Muscle of leg (tissue), 11 donors: ENCODE data around the gene C4B. TPM values are rescaled to one million over a fixed set of nuclear protein-coding genes. Genes with fewer than 3 reads are reported as not detected.
"Not testable (repeated sequence)": the region's sequence is repeated elsewhere in the genome, so short reads cannot be mapped to it uniquely, and the experiment has no call there.

Source experiments
- DNase-seq: peaks from one replicate; pipeline ENCODE4 v3.0.0; 2013
- H3K27ac ChIP-seq: one replicate; pipeline ENCODE4 v1.5.1; 2013; ENCODE audit warnings: mild to moderate bottlenecking, low read length, control low read depth
- H3K27me3 ChIP-seq: one replicate; pipeline ENCODE4 v1.6.1; 2013; ENCODE audit warnings: low read length; ENCODE audit not compliant: control insufficient read depth, insufficient read depth
- H3K36me3 ChIP-seq: one replicate; pipeline ENCODE4 v1.6.1; 2013; ENCODE audit warnings: low read length; ENCODE audit not compliant: control insufficient read depth, insufficient read depth
- H3K4me1 ChIP-seq: one replicate; pipeline ENCODE4 v1.6.1; 2013; ENCODE audit warnings: low read length; ENCODE audit not compliant: control insufficient read depth, insufficient read depth
- H3K4me3 ChIP-seq: one replicate; pipeline ENCODE4 v1.5.1; 2013; ENCODE audit warnings: low read length, control low read depth
- H3K9me3 ChIP-seq: replicated peaks from 2 replicates; pipeline ENCODE4 v1.6.1; 2013; ENCODE audit warnings: low read depth, low read length; ENCODE audit not compliant: control insufficient read depth
- WGBS: methylation state at CpG from one replicate; pipeline ENCODE4 v1.1.5; 2013; ENCODE audit warnings: missing lambda C conversion rate; ENCODE audit not compliant: insufficient coverage; 5-methylcytosine and 5-hydroxymethylcytosine counted together
- polyA plus RNA-seq, 8 donors: library from polyadenylated mRNA; unstranded; fragments of 120-200 nt; gene quantifications; one replicate each; pipeline versions ENCODE4 v1.2.1 to v1.2.3, GENCODE V29; 2013; ENCODE audit warnings: inconsistent platforms in 1 of 8, low replicate concordance in 1 of 8; ENCODE audit not compliant: insufficient read length in 8 of 8, insufficient read depth in 1 of 8
- total RNA-seq: library from RNA; stranded (reverse); fragments of 120-200 nt; gene quantifications from one replicate; pipeline ENCODE4 v1.2.4, GENCODE V29; 2013

C4B gene
- total and polyA plus RNA-seq, 9 donors: 9.5 to 32.1 (median 22.0) TPM

DNA sequence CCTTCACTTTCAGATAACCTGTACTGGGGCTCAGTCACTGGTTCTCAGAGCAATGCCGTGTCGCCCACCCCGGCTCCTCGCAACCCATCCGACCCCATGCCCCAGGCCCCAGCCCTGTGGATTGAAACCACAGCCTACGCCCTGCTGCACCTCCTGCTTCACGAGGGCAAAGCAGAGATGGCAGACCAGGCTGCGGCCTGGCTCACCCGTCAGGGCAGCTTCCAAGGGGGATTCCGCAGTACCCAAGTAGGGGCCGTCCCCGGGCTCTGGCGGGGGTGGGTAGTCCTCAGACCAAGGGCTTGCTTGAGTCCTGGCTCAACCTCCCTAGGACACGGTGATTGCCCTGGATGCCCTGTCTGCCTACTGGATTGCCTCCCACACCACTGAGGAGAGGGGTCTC lies 15.0 kb downstream of the C4B start:
- H3K4me1 ChIP-seq, H3K36me3 ChIP-seq, H3K27me3 ChIP-seq, H3K9me3 ChIP-seq, H3K4me3 ChIP-seq, DNase-seq, H3K27ac ChIP-seq: not testable (repeated sequence)
- 80% methylated on average over 2 of the region's 14 CpGs for WGBS

DNA sequence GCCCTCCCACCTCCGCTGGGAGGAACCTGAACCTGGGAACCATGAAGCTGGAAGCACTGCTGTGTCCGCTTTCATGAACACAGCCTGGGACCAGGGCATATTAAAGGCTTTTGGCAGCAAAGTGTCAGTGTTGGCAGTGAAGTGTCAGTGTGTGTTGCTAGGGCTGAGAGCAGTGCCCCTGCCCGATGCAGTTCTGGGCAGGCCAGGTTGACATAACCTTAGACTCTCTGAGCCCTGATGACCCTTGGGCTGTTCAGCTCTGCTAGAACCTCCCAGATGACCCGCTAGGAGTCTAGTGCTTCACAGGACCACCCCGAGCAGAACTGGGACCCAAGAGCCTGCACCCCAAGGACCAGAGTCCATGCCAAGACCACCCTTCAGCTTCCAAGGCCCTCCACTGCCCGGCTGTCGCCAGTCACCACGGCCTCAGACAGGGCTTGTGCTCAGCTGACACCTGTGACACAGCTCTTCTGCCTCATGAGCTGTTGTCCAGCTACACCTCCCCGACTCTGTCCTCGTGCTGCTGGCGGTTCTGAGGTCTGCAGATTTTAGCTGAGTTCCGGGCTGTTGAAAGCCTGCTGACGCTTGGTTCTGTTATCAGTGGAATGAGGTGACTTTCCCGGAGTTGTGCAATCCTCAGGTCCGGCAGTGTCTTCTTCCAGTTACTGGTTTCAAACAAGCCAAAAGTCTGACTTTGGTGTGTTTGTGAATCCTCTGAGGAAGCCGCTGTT lies 20.9 kb downstream of the C4B start:
- H3K9me3 ChIP-seq, H3K27me3 ChIP-seq, DNase-seq, H3K4me3 ChIP-seq, H3K4me1 ChIP-seq, H3K27ac ChIP-seq, H3K36me3 ChIP-seq: not testable (repeated sequence)
- no CpG with 5 or more reads among the region's 16 CpGs for WGBS

DNA sequence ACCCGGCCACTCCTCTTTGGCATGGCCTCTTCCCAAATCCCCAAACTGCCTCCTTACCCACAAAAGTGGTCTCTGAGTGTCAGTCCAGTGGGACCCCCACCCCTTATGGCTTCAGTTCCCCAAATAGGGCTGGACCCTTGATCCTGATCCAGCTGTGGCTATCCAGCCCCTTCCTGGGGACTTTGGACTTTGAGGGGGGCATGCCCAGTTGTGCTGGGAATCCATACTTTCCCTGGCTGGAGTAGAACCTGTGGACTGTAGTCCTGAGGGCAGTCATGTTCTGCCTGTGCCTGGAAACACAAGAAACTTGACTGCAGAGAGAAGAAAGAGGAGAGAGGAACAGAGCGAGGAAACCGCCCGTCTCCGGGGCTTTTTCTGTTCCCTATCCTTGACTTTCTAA lies 22.5 kb downstream of the C4B start:
- not testable (repeated sequence) for DNase-seq, H3K27me3 ChIP-seq, H3K4me1 ChIP-seq, H3K4me3 ChIP-seq, H3K27ac ChIP-seq, H3K9me3 ChIP-seq, H3K36me3 ChIP-seq
- 83% methylated on average over 1 of the region's 5 CpGs for WGBS

- not testable (repeated sequence) for H3K36me3 ChIP-seq, H3K27me3 ChIP-seq, H3K9me3 ChIP-seq, DNase-seq, H3K4me3 ChIP-seq, H3K27ac ChIP-seq, H3K4me1 ChIP-seq
- 88% methylated on average over 8 of the region's 19 CpGs for WGBS
Observed at GRCh38 chr6:32037598-32038524, 23.3 kb downstream of the C4B start, which contains the start of gene CYP21A2. TSS of gene CYP21A2 (plus strand) at chr6:32038415. CDS start at chr6:32038423, 8 bp downstream.

- WGBS: no CpG with 5 or more reads among the region's 5 CpGs
- H3K27me3 ChIP-seq, DNase-seq, H3K27ac ChIP-seq, H3K4me3 ChIP-seq, H3K36me3 ChIP-seq, H3K9me3 ChIP-seq, H3K4me1 ChIP-seq: not testable (repeated sequence)
Observed at GRCh38 chr6:32038878-32039277, 24.3 kb downstream of the C4B start.

DNA sequence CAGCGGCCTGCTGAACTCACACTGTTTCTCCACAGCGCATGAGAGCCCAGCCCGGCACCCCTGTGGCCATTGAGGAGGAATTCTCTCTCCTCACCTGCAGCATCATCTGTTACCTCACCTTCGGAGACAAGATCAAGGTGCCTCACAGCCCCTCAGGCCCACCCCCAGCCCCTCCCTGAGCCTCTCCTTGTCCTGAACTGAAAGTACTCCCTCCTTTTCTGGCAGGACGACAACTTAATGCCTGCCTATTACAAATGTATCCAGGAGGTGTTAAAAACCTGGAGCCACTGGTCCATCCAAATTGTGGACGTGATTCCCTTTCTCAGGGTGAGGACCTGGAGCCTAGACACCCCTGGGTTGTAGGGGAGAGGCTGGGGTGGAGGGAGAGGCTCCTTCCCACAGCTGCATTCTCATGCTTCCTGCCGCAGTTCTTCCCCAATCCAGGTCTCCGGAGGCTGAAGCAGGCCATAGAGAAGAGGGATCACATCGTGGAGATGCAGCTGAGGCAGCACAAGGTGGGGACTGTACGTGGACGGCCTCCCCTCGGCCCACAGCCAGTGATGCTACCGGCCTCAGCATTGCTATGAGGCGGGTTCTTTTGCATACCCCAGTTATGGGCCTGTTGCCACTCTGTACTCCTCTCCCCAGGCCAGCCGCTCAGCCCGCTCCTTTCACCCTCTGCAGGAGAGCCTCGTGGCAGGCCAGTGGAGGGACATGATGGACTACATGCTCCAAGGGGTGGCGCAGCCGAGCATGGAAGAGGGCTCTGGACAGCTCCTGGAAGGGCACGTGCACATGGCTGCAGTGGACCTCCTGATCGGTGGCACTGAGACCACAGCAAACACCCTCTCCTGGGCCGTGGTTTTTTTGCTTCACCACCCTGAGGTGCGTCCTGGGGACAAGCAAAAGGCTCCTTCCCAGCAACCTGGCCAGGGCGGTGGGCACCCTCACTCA lies 25.0 kb downstream of the C4B start:
- not testable (repeated sequence) for H3K9me3 ChIP-seq, H3K4me1 ChIP-seq, H3K4me3 ChIP-seq, H3K27me3 ChIP-seq, DNase-seq, H3K36me3 ChIP-seq, H3K27ac ChIP-seq
- WGBS: 53% methylated on average over 12 of the region's 24 CpGs

GRCh38 chr6:32040299-32041049 lies 25.9 kb downstream of the C4B start:
- not testable (repeated sequence) for H3K9me3 ChIP-seq, H3K4me1 ChIP-seq, DNase-seq, H3K36me3 ChIP-seq, H3K4me3 ChIP-seq, H3K27ac ChIP-seq, H3K27me3 ChIP-seq
- WGBS: no CpG with 5 or more reads among the region's 43 CpGs

DNA sequence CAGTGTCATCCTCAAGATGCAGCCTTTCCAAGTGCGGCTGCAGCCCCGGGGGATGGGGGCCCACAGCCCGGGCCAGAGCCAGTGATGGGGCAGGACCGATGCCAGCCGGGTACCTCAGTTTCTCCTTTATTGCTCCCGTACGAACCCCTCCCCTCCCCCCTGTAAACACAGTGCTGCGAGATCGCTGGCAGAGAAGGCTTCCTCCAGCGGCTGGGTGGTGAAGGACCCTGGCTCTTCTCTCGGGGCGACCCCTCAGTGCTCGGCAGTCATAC lies 26.4 kb downstream of the C4B start:
- not testable (repeated sequence) for H3K27ac ChIP-seq, H3K27me3 ChIP-seq, H3K36me3 ChIP-seq, DNase-seq, H3K9me3 ChIP-seq, H3K4me1 ChIP-seq, H3K4me3 ChIP-seq
- WGBS: no CpG with 5 or more reads among the region's 13 CpGs

DNA sequence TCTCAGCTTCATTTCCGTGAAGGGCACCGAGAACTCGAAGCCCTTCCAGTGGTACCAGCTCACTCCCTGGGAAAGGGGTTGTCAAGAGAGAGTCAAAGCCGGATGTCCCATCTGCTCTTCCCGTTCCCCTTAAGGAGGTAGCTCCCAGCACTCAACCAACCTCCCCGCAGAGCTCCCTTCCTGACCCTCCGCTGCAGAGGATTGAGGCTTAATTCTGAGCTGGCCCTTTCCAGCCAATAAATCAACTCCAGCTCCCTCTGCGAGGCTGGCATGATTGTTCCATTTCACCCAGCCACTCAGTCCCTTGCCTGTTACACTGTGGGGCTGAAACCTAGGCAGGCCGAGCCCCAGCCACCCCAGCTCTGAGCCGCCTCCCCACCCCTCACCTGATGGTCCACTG lies 26.8 kb downstream of the C4B start:
- not testable (repeated sequence) for H3K27me3 ChIP-seq, H3K27ac ChIP-seq, H3K9me3 ChIP-seq, DNase-seq, H3K36me3 ChIP-seq, H3K4me3 ChIP-seq, H3K4me1 ChIP-seq
- WGBS: no CpG with 5 or more reads among the region's 10 CpGs
